ENCODE data around the gene PLA2G4F. TPM values are rescaled to one million over a fixed set of nuclear protein-coding genes. Genes with fewer than 3 reads are reported as not detected.

The PLA2G4F gene
- total and polyA plus RNA-seq, 7 experiments from 2014 or later, result not detected

- POLR2A ChIA-PET, result no interaction called here
- H3K4me3 Mint-ChIP-seq, result no peak overlapping the region
Observed at GRCh38 chr15:42106288-42106687, 50.1 kb downstream of the PLA2G4F start.

GRCh38 chr15:42104095-42104891 is 52.1 kb downstream of the PLA2G4F start:
- Histone ChIP-seq H3K4me3 (ENCODE audit: low read length) (no peak overlapping the region), H3K4me1 (ENCODE audit: control insufficient read depth in 2 of 2, insufficient read depth in 2 of 2, low read length in 2 of 2) (no peaks in the 10 kb centered on the region), H3K27me3 (ENCODE audit: control insufficient read depth in 2 of 2, insufficient read depth in 2 of 2, low read length in 2 of 2) (no peaks in the 10 kb centered on the region), H3K27ac (ENCODE audit: low read depth, low read length) (no peak overlapping the region), H3K9me3 (ENCODE audit: control insufficient read depth in 2 of 3, low read length in 3 of 3) (no peaks in the 10 kb centered on the region), H3K36me3 (ENCODE audit: control insufficient read depth in 2 of 3, insufficient read depth in 3 of 3, low read length in 3 of 3) (no peaks in the 10 kb centered on the region)
- H3K27ac Mint-ChIP-seq, result no peak overlapping the region
- no peak overlapping the region for H3K4me3 Mint-ChIP-seq
- H3K27me3 Mint-ChIP-seq, result peaks cover 11 to 38% (median 18%) of the 10 kb centered on the region in 5 donors
- H3K9me3 Mint-ChIP-seq, result peaks cover 0 to 2% (median 0%) of the 10 kb centered on the region in 11 donors
- no peak for DNase-seq
- intact Hi-C loops (cut with micrococcal nuclease), result no loop called here
- no peak for ATAC-seq
- H3K36me3 Mint-ChIP-seq, result peaks cover 0 to 4% (median 0%) of the 10 kb centered on the region in 5 donors
- CTCF ChIA-PET, result interaction anchor here (0.6 to 1.2 kb wide), 3 partner anchors 20 to 654 kb away, joined by 3 to 5 read pairs (median 3); no protein-coding TSS in a partner anchor
- POLR2A ChIA-PET, result no interaction called here
- peaks cover 4 to 18% (median 7%) of the 10 kb centered on the region in 7 donors for H3K4me1 Mint-ChIP-seq

More at GRCh38 chr15:42106288-42106687, 50.1 kb downstream of the PLA2G4F start:
- Histone ChIP-seq H3K9me3 (ENCODE audit: control insufficient read depth in 2 of 3, low read length in 3 of 3) (no peaks in the 10 kb centered on the region), H3K27ac (ENCODE audit: low read depth, low read length) (no peak overlapping the region), H3K36me3 (ENCODE audit: control insufficient read depth in 2 of 3, insufficient read depth in 3 of 3, low read length in 3 of 3) (no peaks in the 10 kb centered on the region), H3K4me1 (ENCODE audit: control insufficient read depth in 2 of 2, insufficient read depth in 2 of 2, low read length in 2 of 2) (no peaks in the 10 kb centered on the region), H3K4me3 (ENCODE audit: low read length) (no peak overlapping the region), H3K27me3 (ENCODE audit: control insufficient read depth in 2 of 2, insufficient read depth in 2 of 2, low read length in 2 of 2) (no peaks in the 10 kb centered on the region)
- no peak overlapping the region for H3K27ac Mint-ChIP-seq
- H3K36me3 Mint-ChIP-seq, result peaks cover 0 to 5% (median 0%) of the 10 kb centered on the region in 5 donors
- ATAC-seq (no peak), DNase-seq (no peak)
- intact Hi-C loops (cut with micrococcal nuclease), result no loop called here
- peaks cover 13 to 37% (median 23%) of the 10 kb centered on the region in 5 donors for H3K27me3 Mint-ChIP-seq
- CTCF ChIA-PET, result interaction anchor here (0.6 kb wide), 1 partner anchor 1169 kb away, joined by 4 read pairs; no protein-coding TSS in a partner anchor
- H3K9me3 Mint-ChIP-seq, result peaks cover 0 to 2% (median 0%) of the 10 kb centered on the region in 11 donors
- H3K4me1 Mint-ChIP-seq, result peaks cover 4 to 20% (median 7%) of the 10 kb centered on the region in 7 donors

GRCh38 chr15:42102646-42103235 is 53.7 kb downstream of the PLA2G4F start:
- Histone ChIP-seq H3K4me3 (ENCODE audit: low read length) (no peak overlapping the region), H3K4me1 (ENCODE audit: control insufficient read depth in 2 of 2, insufficient read depth in 2 of 2, low read length in 2 of 2) (no peaks in the 10 kb centered on the region), H3K27me3 (ENCODE audit: control insufficient read depth in 2 of 2, insufficient read depth in 2 of 2, low read length in 2 of 2) (no peaks in the 10 kb centered on the region), H3K36me3 (ENCODE audit: control insufficient read depth in 2 of 3, insufficient read depth in 3 of 3, low read length in 3 of 3) (no peaks in the 10 kb centered on the region), H3K9me3 (ENCODE audit: control insufficient read depth in 2 of 3, low read length in 3 of 3) (no peaks in the 10 kb centered on the region), H3K27ac (ENCODE audit: low read depth, low read length) (no peak overlapping the region)
- Mint-ChIP-seq H3K27me3 (peaks cover 3 to 24% (median 6%) of the 10 kb centered on the region in 5 donors), H3K4me1 (peaks cover 4 to 13% (median 6%) of the 10 kb centered on the region in 7 donors), H3K36me3 (peaks cover 0 to 9% (median 0%) of the 10 kb centered on the region in 5 donors), H3K9me3 (no peaks in the 10 kb centered on the region), H3K27ac (no peak overlapping the region), H3K4me3 (no peak overlapping the region)
- intact Hi-C loops (cut with micrococcal nuclease), result no loop called here
- ATAC-seq (no peak), DNase-seq (no peak)
- ChIA-PET POLR2A (no interaction called here), CTCF (no interaction called here)

- no peaks in the 10 kb centered on the region for H3K27me3 ChIP-seq (ENCODE audit: control insufficient read depth in 2 of 2, insufficient read depth in 2 of 2, low read length in 2 of 2)
- H3K27ac Mint-ChIP-seq, result no peak overlapping the region
- no peaks in the 10 kb centered on the region for H3K4me1 ChIP-seq (ENCODE audit: control insufficient read depth in 2 of 2, insufficient read depth in 2 of 2, low read length in 2 of 2)
- H3K9me3 ChIP-seq (ENCODE audit: control insufficient read depth in 2 of 3, low read length in 3 of 3), result no peaks in the 10 kb centered on the region
- peaks cover 4 to 21% (median 7%) of the 10 kb centered on the region in 5 donors for H3K27me3 Mint-ChIP-seq
- ChIA-PET POLR2A (no interaction called here), CTCF (no interaction called here)
- H3K27ac ChIP-seq (ENCODE audit: low read depth, low read length), result no peak overlapping the region
- H3K4me3 Mint-ChIP-seq, result no peak overlapping the region
- no peak overlapping the region for H3K4me3 ChIP-seq (ENCODE audit: low read length)
- DNase-seq (no peak), ATAC-seq (no peak)
- H3K9me3 Mint-ChIP-seq, result no peaks in the 10 kb centered on the region
- intact Hi-C loops (cut with micrococcal nuclease), result no loop called here
- no peaks in the 10 kb centered on the region for H3K36me3 ChIP-seq (ENCODE audit: control insufficient read depth in 2 of 3, insufficient read depth in 3 of 3, low read length in 3 of 3)
- peaks cover 0 to 7% (median 0%) of the 10 kb centered on the region in 7 donors for H3K4me1 Mint-ChIP-seq
- H3K36me3 Mint-ChIP-seq, result peaks cover 0 to 9% (median 0%) of the 10 kb centered on the region in 5 donors
Observed at GRCh38 chr15:42101861-42102260, 54.6 kb downstream of the PLA2G4F start.

- Histone ChIP-seq H3K9me3 (ENCODE audit: control insufficient read depth in 2 of 3, low read length in 3 of 3) (no peaks in the 10 kb centered on the region), H3K36me3 (ENCODE audit: control insufficient read depth in 2 of 3, insufficient read depth in 3 of 3, low read length in 3 of 3) (no peaks in the 10 kb centered on the region), H3K4me3 (ENCODE audit: low read length) (no peak overlapping the region), H3K27ac (ENCODE audit: low read depth, low read length) (no peak overlapping the region), H3K4me1 (ENCODE audit: control insufficient read depth in 2 of 2, insufficient read depth in 2 of 2, low read length in 2 of 2) (no peaks in the 10 kb centered on the region), H3K27me3 (ENCODE audit: control insufficient read depth in 2 of 2, insufficient read depth in 2 of 2, low read length in 2 of 2) (no peaks in the 10 kb centered on the region)
- Mint-ChIP-seq H3K4me1 (peaks cover 0 to 7% (median 0%) of the 10 kb centered on the region in 7 donors), H3K27me3 (peaks cover 0 to 17% (median 4%) of the 10 kb centered on the region in 5 donors), H3K36me3 (peaks cover 0 to 9% (median 0%) of the 10 kb centered on the region in 5 donors), H3K4me3 (no peak overlapping the region), H3K27ac (no peak overlapping the region), H3K9me3 (no peaks in the 10 kb centered on the region)
- DNase-seq, result no peak
- CTCF ChIA-PET, result no interaction called here
- intact Hi-C loops (cut with micrococcal nuclease), result no loop called here
- POLR2A ChIA-PET, result no interaction called here
- peak; percentile 79 for ATAC-seq
Observed at GRCh38 chr15:42100021-42100800, 56.2 kb downstream of the PLA2G4F start.

- H3K9me3 Mint-ChIP-seq, result no peaks in the 10 kb centered on the region
Observed at GRCh38 chr15:42097018-42097417, 59.4 kb downstream of the PLA2G4F start.

More at GRCh38 chr15:42097018-42097417, 59.4 kb downstream of the PLA2G4F start:
- intact Hi-C loops (cut with micrococcal nuclease), result no loop called here
- Histone ChIP-seq H3K4me3 (ENCODE audit: low read length) (no peak overlapping the region), H3K4me1 (ENCODE audit: control insufficient read depth in 2 of 2, insufficient read depth in 2 of 2, low read length in 2 of 2) (no peaks in the 10 kb centered on the region), H3K27me3 (ENCODE audit: control insufficient read depth in 2 of 2, insufficient read depth in 2 of 2, low read length in 2 of 2) (no peaks in the 10 kb centered on the region), H3K36me3 (ENCODE audit: control insufficient read depth in 2 of 3, insufficient read depth in 3 of 3, low read length in 3 of 3) (no peaks in the 10 kb centered on the region), H3K27ac (ENCODE audit: low read depth, low read length) (no peak overlapping the region), H3K9me3 (ENCODE audit: control insufficient read depth in 2 of 3, low read length in 3 of 3) (no peaks in the 10 kb centered on the region)
- H3K4me1 Mint-ChIP-seq, result peaks cover 0 to 6% (median 0%) of the 10 kb centered on the region in 7 donors
- H3K36me3 Mint-ChIP-seq, result peaks cover 0 to 9% (median 0%) of the 10 kb centered on the region in 5 donors
- no peak for DNase-seq
- no peak overlapping the region for H3K27ac Mint-ChIP-seq
- CTCF ChIA-PET, result no interaction called here
- peaks cover 0 to 10% (median 4%) of the 10 kb centered on the region in 5 donors for H3K27me3 Mint-ChIP-seq
- ATAC-seq, result no peak
- POLR2A ChIA-PET, result no interaction called here
- no peak overlapping the region for H3K4me3 Mint-ChIP-seq

Measured in naive thymus-derived CD4-positive, alpha-beta T cell (primary cell).